Mucosa of descending colon (tissue), 3 donors: Measurements from ENCODE around the gene RAD51B. TPM values are rescaled to one million over a fixed set of nuclear protein-coding genes. Genes with fewer than 3 reads are reported as not detected.

Source experiments
- ATAC-seq: fragments of 200-7000 bp; cut with Tn5 transposase; one replicate; pipeline ENCODE4 v1.9.1; 2020; ENCODE audit warnings: mild to moderate bottlenecking, moderate library complexity
- DNase-seq, 3 donors: peaks; one replicate each; pipeline ENCODE4 v3.0.0-alpha.2; 2020
- H3K36me3 ChIP-seq: fragments of 200-600 bp; one replicate; pipeline ENCODE4 v1.8.0; 2021; ENCODE audit warnings: low read depth, mild to moderate bottlenecking
- H3K4me1 ChIP-seq: fragments of 200-600 bp; one replicate; pipeline ENCODE4 v1.8.0; 2021; ENCODE audit warnings: low read depth, mild to moderate bottlenecking
- H3K4me3 ChIP-seq: fragments of 200-600 bp; one replicate; pipeline ENCODE4 v1.8.0; 2021; ENCODE audit warnings: mild to moderate bottlenecking
- H3K9me3 ChIP-seq: fragments of 200-600 bp; one replicate; pipeline ENCODE4 v1.8.0; 2021; ENCODE audit warnings: mild to moderate bottlenecking
- intact Hi-C, 2 donors: fragments of 100-400 bp; cut with DNase I in 1 of 2; cut with micrococcal nuclease in 1 of 2; formaldehyde crosslinking; loops; one replicate each; pipeline versions ENCODE4 v1.11.0 to v1.11.1; 2022; cut with DNase I, micrococcal nuclease
- total RNA-seq, 3 donors: library from RNA; stranded (reverse); fragmentation: NEBNext Ultra II Directional in 2 of 3; extraction: Animal tissue kit (Norgen Biotek cat#: 25700) in 2 of 3; gene quantifications; one replicate each; pipeline versions ENCODE4 v1.2.1 to v1.2.4, GENCODE V29; 2021 to 2023
- TF ChIP-seq, protein P1 (sequence below): fragments of 200-600 bp; IDR thresholded peaks from one replicate; pipeline ENCODE4 v1.8.0; 2022; ENCODE audit warnings: antibody characterized with exemption, mild to moderate bottlenecking
- donor health status: DM: no; HTN: no; CAD: no; lungs with moderate emphysema.
- donor health status: DM: no; HTN: no; CAD: no.
- donor health status: DM: no; HTN: yes; CAD: no.

Gene RAD51B
- total RNA-seq, 3 donors from 2014 or later = 15.8 to 23.3 (median 20.9) TPM

DNA sequence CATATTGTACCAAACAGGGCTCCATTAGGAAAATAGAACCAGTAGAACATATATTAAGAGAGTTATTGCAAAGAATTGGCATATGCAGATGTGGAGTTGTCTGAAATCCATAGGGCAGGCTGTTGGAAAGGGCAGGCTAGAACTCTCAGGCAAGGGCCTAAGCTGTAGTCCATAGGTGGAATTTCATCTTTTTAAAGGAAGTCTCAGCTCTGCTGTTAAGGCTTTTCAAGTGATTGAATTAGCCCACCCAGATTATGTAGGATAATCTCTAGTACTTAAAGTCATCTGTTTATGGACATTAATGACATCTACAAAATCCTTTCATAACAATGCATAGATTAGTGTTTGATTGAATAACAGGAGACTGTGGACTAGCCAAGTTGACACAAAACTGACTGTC, 59.4 kb downstream of the RAD51B start:
- no peak for ATAC-seq
- no peaks in the 10 kb centered on the region for H3K36me3 ChIP-seq
- intact Hi-C loops = no loop called here
- TF ChIP-seq, protein P1, sequence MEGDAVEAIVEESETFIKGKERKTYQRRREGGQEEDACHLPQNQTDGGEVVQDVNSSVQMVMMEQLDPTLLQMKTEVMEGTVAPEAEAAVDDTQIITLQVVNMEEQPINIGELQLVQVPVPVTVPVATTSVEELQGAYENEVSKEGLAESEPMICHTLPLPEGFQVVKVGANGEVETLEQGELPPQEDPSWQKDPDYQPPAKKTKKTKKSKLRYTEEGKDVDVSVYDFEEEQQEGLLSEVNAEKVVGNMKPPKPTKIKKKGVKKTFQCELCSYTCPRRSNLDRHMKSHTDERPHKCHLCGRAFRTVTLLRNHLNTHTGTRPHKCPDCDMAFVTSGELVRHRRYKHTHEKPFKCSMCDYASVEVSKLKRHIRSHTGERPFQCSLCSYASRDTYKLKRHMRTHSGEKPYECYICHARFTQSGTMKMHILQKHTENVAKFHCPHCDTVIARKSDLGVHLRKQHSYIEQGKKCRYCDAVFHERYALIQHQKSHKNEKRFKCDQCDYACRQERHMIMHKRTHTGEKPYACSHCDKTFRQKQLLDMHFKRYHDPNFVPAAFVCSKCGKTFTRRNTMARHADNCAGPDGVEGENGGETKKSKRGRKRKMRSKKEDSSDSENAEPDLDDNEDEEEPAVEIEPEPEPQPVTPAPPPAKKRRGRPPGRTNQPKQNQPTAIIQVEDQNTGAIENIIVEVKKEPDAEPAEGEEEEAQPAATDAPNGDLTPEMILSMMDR = no peak
- no peak for DNase-seq
- no peaks in the 10 kb centered on the region for H3K4me1 ChIP-seq
- H3K9me3 ChIP-seq = no peaks in the 10 kb centered on the region
- no peak overlapping the region for H3K4me3 ChIP-seq

DNA sequence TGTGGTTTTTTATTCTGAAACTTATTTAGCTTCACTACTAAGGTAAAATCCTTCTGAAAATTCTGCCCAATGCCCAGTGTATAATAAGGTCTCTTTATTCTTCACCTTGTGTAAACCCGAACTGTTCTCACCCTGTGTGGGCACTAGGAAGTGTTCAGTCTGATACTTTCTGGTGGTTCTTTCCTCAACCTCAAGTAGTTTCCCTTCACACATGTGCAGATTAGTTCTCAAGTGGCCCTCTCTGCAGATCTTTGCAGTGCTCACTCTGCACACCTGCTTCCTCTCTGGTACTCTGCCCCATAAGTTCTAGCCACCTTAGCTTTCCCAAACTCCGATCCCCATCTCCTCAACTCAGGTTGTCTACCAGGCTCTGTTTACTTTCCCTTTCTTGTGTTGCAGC, 61.6 kb downstream of the RAD51B start:
- DNase-seq (no peak), ATAC-seq (no peak)
- Histone ChIP-seq H3K4me3 (no peak overlapping the region), H3K4me1 (no peaks in the 10 kb centered on the region), H3K9me3 (no peaks in the 10 kb centered on the region), H3K36me3 (no peaks in the 10 kb centered on the region)
- TF ChIP-seq, protein P1 = no peak
- intact Hi-C loops = no loop called here

DNA sequence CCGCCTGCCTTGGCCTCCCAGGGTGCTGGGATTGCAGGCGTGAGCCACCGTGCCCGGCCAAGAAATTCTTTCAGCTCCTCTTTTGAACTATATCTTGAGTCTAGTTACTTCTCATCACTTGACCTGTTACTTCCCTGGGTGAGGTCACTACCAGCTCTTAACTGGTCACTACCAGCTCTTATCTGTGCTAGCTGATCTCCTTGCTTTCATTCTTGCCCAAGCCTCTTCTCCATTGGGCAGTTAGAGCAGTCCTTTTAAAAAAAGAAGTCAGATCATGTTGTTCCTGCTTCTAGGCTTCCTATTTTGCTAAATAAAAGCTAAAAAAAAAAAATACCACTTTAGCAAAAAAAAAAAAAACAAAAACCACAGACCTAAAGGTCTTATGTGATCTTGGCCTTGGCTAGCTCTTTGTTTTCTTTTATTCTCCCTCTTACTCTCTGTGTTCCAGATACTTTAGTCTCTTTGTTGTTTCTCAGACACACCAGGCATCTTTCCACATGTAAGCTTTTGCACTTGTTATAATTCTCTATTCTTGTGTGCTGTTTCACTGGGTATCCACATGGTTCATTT, 63.5 kb downstream of the RAD51B start:
- TF ChIP-seq, protein P1 = no peak
- H3K4me3 ChIP-seq = no peak overlapping the region
- no peaks in the 10 kb centered on the region for H3K36me3 ChIP-seq
- intact Hi-C loops = no loop called here
- H3K4me1 ChIP-seq = no peaks in the 10 kb centered on the region
- DNase-seq (no peak), ATAC-seq (no peak)
- H3K9me3 ChIP-seq = no peaks in the 10 kb centered on the region

DNA sequence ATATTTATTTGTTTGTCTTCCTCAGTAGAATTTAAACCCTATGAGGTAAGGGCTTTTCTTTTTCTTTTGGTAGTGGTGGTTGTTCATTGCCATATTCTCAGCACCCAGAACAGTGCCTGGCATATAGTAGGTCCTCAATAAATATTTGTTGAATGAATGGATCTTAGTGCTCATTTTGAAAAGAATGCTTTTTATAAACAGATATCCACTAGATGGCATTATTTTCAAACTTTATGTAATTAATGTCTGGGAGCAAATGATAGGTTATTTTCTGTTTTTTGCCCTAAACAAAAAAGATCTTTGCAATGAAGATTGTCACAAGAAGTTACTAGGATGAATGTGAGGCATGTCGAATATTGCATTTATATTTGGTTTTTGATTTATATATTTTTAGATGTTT, 64.1 kb downstream of the RAD51B start:
- intact Hi-C loops = no loop called here
- no peaks in the 10 kb centered on the region for H3K36me3 ChIP-seq
- no peaks in the 10 kb centered on the region for H3K9me3 ChIP-seq
- ATAC-seq = no peak
- DNase-seq = no peak
- H3K4me1 ChIP-seq = no peaks in the 10 kb centered on the region
- H3K4me3 ChIP-seq = no peak overlapping the region
- TF ChIP-seq, protein P1 = no peak

DNA sequence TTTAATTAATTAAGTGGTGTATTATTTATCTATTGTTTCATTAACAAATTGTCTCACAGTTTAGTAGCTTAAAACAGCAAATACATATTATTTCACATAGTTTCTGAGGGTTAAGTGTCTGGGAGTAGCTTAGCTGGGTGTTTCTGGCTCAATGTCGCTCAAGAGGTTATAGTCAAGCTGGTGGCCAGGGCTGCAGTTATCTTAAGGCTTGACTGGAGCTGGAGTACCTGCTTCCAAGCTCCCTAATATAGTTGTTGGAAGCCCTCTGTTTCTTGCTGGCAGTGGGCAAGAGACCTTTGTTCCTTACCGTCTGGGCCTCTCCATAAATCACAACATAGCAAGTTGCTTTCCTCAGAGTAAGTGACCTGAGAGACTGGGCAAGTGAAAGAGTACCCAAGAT, 66.6 kb downstream of the RAD51B start:
- no peak for DNase-seq
- ATAC-seq = no peak
- H3K9me3 ChIP-seq = no peaks in the 10 kb centered on the region
- intact Hi-C loops = no loop called here
- no peaks in the 10 kb centered on the region for H3K36me3 ChIP-seq
- TF ChIP-seq, protein P1 = no peak
- no peak overlapping the region for H3K4me3 ChIP-seq
- H3K4me1 ChIP-seq = no peaks in the 10 kb centered on the region

DNA sequence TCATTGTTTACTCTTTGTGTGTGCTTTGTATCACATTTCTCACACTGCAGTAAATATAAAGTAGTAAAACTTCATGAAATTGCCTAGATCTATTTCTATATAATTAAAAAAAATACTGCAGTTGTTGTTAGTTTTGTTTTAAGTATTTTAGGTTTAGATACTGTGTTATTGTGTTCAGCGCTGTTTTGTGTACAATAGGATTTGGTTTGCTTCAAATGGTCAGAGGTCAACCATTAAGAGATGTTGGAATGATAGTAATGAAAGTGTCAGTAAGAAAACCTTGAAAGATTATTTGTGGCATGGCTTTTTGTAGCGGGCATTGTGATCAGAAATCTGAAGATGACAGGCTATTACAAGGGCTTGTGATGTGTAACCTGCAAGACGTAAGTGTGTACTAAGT, 67.9 kb downstream of the RAD51B start:
- Histone ChIP-seq H3K9me3 (no peaks in the 10 kb centered on the region), H3K4me1 (no peaks in the 10 kb centered on the region), H3K4me3 (no peak overlapping the region), H3K36me3 (no peaks in the 10 kb centered on the region)
- TF ChIP-seq, protein P1 = no peak
- intact Hi-C loops = no loop called here
- no peak for DNase-seq
- no peak for ATAC-seq
